ACC112 (cell line): Measurements from ENCODE around the gene KHSRP.

ENCODE experiments used
- H2AFZ ChIP-seq: fragments of 200-600 bp; sonication (generic); one replicate; pipeline ENCODE4 v1.6.0; 2017; ENCODE audit warnings: antibody characterized with exemption, low read length; ENCODE audit not compliant: unreplicated experiment
- H3K27ac ChIP-seq: fragments of 200-600 bp; sonication (generic); 2 replicates; pipeline ENCODE4 v1.5.1; 2014; ENCODE audit warnings: low read depth, mild to moderate bottlenecking, antibody characterized with exemption, low read length, moderate library complexity
- H3K27me3 ChIP-seq: fragments of 200-600 bp; sonication (generic); 2 replicates; pipeline ENCODE4 v1.6.1; 2014; ENCODE audit warnings: mild to moderate bottlenecking, antibody characterized with exemption, low read length, moderate library complexity, mixed read lengths; ENCODE audit not compliant: insufficient read depth
- H3K36me3 ChIP-seq: fragments of 200-600 bp; sonication (generic); 2 replicates; pipeline ENCODE4 v1.6.1; 2016; ENCODE audit warnings: mild to moderate bottlenecking, antibody characterized with exemption, low read length, moderate library complexity, mixed read lengths; ENCODE audit not compliant: insufficient read depth
- H3K4me1 ChIP-seq: fragments of 200-600 bp; sonication (generic); one replicate; pipeline ENCODE4 v1.6.1; 2016; ENCODE audit warnings: low read length, mixed read lengths; ENCODE audit not compliant: insufficient read depth, unreplicated experiment, control insufficient read depth
- H3K4me3 ChIP-seq: fragments of 200-600 bp; sonication (generic); 2 replicates; pipeline ENCODE4 v1.5.1; 2014; ENCODE audit warnings: mild to moderate bottlenecking, low read depth, low read length
- H3K79me2 ChIP-seq: fragments of 200-600 bp; sonication (generic); one replicate; pipeline ENCODE4 v1.6.0; 2016; ENCODE audit warnings: low read length; ENCODE audit not compliant: control insufficient read depth, unreplicated experiment, insufficient read depth

Gene KHSRP

DNA sequence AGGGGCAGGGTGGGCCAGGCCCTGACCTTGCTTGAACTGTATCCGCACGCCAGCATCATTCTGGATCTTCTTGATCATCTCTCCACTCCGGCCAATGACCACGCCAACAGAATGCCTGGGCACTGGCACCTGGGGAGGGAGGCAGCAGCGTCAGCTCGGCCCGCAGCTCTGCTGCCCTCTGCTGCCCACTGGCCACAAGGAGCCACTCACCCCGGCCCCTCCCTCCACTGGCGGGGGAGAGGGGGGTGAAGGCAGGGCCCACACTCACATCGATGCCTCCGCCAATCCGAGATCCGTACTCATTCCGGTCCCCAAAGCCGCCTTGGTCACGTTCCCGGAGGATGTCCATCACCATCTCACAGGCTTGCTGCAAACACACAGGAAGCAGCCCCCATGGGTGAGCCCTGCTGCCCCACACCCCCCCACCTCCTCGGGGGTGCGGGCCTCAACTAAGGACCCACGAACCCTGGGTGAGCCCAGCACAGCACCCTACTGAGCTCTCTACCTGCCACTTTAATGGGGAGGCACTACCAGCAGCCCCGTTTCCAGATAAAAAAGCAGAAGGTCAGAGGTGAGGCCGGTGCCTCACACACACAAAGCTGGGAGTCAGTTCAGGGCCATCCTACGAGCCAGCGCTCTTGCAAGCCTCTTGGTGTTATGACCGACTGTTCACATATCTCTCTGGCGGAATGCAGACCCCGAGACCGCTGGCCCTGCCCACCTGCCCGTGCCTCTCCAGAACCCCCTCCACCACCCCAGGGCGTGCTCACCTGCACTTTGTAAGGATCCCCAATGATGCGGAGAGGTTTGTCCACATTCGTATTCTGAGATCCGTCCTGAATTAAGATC lies 6.7 kb downstream of the KHSRP start:
- no peak overlapping the region for H3K4me3 ChIP-seq
- peaks cover 38% of the 10 kb centered on the region for H3K79me2 ChIP-seq
- H3K27ac ChIP-seq, result no peak overlapping the region

DNA sequence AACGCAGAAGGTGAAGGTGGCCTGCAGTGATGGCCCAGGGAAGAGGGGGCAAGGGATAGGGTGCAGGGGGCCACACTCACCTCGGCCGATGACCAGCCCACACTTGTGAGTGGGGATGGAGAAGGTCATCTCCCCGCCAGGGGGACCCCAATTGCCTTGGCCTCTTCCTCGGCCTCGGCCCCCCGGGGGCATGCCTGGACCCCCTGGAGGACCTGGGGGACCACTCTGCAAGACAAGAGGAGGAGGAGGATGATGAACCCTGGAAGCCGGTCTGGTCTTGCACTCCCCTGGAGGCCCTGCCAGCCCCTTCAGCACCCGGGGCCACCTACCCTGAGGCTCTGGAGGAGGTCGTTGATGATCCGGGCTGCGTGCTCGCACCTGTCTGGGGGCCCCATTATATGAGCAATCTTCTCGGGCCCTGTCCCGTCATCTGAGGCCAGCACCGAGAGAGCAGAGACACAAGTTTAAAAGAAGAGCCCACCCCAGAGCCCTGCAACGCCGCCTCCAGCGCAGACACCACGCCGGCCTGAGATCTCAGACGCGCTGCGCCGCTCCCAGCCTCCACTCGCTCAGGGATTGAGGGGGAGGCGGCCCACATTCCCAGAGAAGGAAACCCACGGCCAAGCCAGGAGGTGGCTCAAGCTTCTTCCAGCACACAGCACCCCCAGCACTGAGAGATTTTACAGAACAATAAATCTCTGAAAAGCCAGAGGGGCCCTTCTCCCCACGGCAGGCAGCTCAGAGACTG lies 7.8 kb downstream of the KHSRP start:
- Histone ChIP-seq H3K79me2 (peaks cover 27% of the 10 kb centered on the region), H3K4me1 (no peaks in the 10 kb centered on the region), H3K36me3 (no peaks in the 10 kb centered on the region), H2AFZ (no peak overlapping the region), H3K4me3 (no peak overlapping the region), H3K27ac (no peak overlapping the region), H3K27me3 (no peaks in the 10 kb centered on the region)

More for the DNA sequence above, 6.7 kb downstream of the KHSRP start:
- Histone ChIP-seq H3K27me3 (no peaks in the 10 kb centered on the region), H3K4me1 (peaks cover 6% of the 10 kb centered on the region), H3K36me3 (no peaks in the 10 kb centered on the region), H2AFZ (no peak overlapping the region)

DNA sequence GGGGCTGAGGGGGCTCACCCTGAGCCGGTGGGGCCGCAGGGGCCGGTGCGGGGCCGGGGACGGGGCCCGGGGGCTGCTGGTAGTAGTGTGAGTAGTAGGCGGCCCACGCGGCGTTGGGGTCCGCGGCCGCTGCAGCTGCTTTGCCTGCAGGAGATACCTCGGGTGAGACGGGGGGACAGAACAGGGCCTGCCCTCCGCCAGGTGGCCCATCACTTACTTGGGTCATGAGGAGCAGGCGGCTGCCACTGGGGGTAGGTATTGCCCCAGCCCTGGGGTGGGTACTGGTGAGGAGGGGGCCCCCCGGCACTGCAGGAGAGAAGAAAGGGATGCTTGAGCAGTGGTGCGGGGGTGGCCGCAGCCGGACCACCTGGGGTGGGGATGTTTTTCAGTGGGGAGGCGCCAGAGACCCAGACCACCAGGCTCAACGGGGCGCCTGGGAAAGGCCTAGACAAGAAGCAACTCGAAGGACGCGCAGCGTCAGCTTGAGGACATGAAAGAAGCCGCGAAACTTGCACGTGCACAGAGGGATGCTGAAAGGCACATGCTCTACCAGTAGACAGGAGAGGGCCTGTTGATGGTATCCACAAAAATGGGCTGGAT lies 8.9 kb downstream of the KHSRP start:
- H3K79me2 ChIP-seq, result peaks cover 16% of the 10 kb centered on the region
- no peak overlapping the region for H3K4me3 ChIP-seq
- H3K27ac ChIP-seq, result no peak overlapping the region
- no peak overlapping the region for H2AFZ ChIP-seq
- no peaks in the 10 kb centered on the region for H3K36me3 ChIP-seq
- H3K4me1 ChIP-seq, result no peaks in the 10 kb centered on the region
- H3K27me3 ChIP-seq, result no peaks in the 10 kb centered on the region

DNA sequence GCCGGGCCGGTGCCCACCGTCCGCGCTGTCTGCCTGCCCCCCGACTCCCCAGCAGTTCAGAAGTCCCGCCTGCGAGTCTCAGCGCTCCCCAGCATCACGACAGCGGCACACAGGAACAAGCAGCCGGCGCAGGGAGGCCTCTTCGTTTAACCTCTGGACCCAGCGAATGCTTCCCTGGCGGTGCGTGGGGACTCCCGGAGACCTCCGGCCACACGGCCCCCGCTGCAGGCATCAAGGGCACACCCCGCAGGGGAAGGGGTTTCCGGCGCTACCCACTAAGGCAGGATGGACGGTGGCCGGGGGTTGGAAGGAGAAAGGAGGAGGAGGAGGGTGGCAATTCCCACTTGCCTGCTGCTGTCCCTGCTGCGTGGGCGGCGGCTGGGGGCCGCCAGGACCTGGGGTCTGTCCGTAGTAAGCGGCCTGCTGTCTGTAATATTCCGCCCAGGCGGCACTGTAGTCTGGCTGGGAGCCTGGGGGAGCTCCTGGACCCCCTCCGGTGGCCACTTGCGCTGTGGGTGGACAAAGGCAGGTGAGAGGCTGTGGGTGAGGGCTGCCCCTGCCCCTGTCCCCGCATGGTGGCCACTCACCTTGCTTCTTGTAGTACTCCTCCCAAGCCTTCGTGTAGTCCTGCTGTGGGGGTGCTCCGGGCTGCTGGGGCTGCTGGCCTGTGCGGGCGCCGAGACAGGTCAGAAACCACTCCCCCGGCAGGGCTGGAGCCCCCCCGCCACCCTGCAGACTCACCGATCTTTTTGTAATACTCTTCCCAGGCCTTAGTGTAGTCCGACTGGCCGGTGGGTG lies 9.6 kb downstream of the KHSRP start:
- no peak overlapping the region for H3K27ac ChIP-seq
- H3K4me3 ChIP-seq, result no peak overlapping the region
- H3K4me1 ChIP-seq, result no peaks in the 10 kb centered on the region
- H3K27me3 ChIP-seq, result no peaks in the 10 kb centered on the region
- H3K79me2 ChIP-seq, result peaks cover 9% of the 10 kb centered on the region
- no peak overlapping the region for H2AFZ ChIP-seq
- no peaks in the 10 kb centered on the region for H3K36me3 ChIP-seq

DNA sequence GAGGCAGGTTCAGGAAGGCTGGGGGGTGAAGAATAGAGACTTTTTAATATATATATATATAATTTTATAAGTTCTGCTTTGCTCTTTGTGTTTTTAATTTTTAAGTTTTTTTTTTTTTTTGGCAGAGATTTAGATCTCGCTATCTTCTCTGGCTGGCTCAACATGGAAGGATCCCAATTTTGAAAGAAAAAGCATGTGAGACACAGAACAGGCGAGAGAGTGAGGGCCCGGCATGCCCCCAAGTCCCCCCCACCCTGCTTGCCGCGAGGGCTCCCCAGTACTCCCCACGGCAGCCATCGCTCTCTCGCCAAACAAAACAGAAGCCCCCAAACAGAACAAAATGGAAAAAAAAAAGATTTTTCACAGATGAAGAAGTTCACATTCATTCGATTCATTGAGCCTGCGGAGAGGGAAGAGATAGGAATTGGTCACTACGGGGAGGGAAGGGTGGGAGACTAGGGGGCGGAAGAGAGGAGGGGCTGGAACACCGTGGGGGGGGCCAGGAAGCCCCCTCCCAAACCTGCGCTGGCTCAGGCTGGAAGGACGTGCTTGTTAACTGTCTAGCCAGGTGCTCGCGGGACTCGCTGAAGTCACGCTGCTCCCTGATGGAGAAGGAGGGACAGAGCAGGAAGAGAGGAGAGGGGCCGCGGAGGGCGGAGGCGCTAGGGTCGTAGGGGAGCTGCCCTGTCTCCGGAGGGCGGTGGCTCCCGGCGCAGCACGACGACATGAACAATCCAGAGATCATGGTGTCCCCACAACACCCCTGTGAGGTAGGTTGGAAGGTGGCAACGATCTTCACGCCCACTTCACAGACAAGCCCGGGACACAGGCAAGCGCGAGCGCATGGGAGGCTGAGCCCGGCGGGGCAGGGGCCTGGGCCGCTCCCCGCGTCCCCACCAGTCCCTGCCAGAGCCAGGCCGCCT lies 10.6 kb downstream of the KHSRP start:
- no peaks in the 10 kb centered on the region for H3K4me1 ChIP-seq
- H3K36me3 ChIP-seq, result no peaks in the 10 kb centered on the region

DNA sequence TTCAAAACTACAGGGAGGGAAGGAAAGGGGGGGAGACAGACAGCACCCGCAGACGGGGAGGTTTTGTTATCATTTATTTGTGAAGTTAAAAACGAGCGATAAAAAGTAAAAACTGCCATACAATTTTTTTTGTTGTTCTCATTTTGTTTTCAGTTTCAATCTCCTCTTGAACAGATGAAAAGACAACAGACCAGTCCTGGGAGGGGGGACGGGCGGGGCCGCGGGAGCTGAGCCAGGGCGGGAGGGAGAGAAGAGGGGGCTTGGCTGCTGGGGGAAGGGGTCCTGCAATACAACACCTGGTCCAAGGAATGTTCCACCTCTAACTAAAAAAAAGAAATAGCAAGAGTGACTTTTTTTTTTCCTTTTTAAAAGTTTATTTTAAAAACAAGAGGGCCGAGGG lies 11.3 kb downstream of the KHSRP start:
- Histone ChIP-seq H3K36me3 (no peaks in the 10 kb centered on the region), H3K27ac (no peak overlapping the region)

More for the DNA sequence above, 10.6 kb downstream of the KHSRP start:
- peaks cover 1% of the 10 kb centered on the region for H3K79me2 ChIP-seq
- H3K27ac ChIP-seq, result no peak overlapping the region
- H3K4me3 ChIP-seq, result no peak overlapping the region
- no peaks in the 10 kb centered on the region for H3K27me3 ChIP-seq
- no peak overlapping the region for H2AFZ ChIP-seq

DNA sequence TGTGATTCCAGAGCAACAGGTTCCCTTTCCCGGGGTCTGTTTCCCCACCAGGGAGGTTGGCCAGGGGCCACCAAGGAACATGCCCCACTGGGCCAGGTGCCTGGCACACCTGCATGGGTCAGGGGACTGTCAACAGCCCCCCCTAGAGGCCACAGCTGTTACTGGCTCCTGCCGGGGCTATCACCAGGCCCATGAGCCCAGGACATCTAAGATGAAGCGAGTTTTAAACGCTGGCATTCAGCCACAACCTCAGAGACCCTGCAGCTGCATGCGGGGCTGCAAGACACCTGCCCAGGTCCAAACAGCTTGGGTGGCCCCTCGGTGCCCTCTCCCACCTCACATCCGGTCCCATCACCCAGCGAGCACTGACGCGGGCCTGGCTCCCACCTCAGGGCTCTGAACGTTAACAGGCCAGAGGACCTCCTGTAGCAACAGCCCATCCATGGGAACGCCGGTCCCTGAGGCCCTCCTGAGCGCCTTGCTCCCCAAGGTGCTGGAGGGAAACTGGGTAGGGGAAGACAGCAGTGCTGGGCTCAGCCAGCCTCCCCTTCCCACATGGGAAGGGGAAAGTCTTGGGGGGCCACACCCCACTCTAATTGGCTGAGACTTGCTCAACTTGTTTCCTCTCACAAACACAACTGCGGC lies 12.0 kb downstream of the KHSRP start:
- Histone ChIP-seq H3K27ac (no peak overlapping the region), H2AFZ (no peak overlapping the region), H3K27me3 (no peaks in the 10 kb centered on the region), H3K79me2 (no peaks in the 10 kb centered on the region), H3K36me3 (no peaks in the 10 kb centered on the region), H3K4me3 (no peak overlapping the region), H3K4me1 (no peaks in the 10 kb centered on the region)

More for the DNA sequence above, 11.3 kb downstream of the KHSRP start:
- Histone ChIP-seq H3K79me2 (no peaks in the 10 kb centered on the region), H2AFZ (no peak overlapping the region), H3K4me1 (no peaks in the 10 kb centered on the region), H3K27me3 (no peaks in the 10 kb centered on the region), H3K4me3 (no peak overlapping the region)

DNA sequence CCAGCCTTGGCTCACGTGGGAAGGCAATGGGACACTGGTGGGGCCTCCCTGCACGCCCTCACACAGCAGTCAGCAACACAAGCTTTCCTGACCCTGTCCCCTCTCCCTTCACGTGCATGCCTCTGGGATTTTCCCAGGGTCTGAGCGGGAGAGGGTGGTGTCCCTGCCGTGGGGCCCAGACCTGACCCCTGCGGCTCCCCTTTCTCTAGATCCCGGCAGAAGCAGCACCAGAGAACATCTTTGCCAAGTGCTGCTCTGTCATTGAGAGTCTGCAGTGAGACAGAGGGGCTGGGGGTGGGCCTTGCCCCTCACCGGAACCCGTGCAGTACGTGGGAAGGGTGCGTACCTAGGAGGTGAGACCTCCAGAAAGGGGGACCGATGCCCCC lies 12.6 kb downstream of the KHSRP start:
- Histone ChIP-seq H2AFZ (no peak overlapping the region), H3K4me3 (no peak overlapping the region), H3K79me2 (no peaks in the 10 kb centered on the region), H3K27ac (no peak overlapping the region), H3K27me3 (no peaks in the 10 kb centered on the region), H3K36me3 (no peaks in the 10 kb centered on the region), H3K4me1 (no peaks in the 10 kb centered on the region)

DNA sequence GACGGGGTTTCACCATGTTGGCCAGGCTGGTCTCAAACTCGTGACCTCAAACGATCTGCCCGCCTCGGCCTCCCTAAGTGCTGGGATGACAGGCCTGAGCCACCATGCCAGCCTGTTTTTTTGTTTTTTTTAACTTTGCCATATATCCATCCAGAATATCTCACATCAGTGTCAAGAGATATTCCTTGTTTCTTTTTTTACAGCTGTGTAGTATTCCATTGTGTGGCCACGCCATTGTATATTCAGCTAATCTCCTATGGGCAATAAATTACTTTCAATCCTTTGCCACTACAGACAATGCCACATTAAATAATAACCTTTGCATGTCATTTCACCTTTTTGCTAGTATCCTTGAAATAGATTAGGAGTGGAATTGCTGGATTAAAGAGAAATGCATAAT lies 15.3 kb downstream of the KHSRP start:
- no peak overlapping the region for H3K27ac ChIP-seq
- no peaks in the 10 kb centered on the region for H3K79me2 ChIP-seq
- no peaks in the 10 kb centered on the region for H3K27me3 ChIP-seq
- H3K4me3 ChIP-seq, result no peak overlapping the region
- no peaks in the 10 kb centered on the region for H3K4me1 ChIP-seq
- no peaks in the 10 kb centered on the region for H3K36me3 ChIP-seq
- no peak overlapping the region for H2AFZ ChIP-seq
